Effector CD4-positive, alpha-beta T cell (primary cell): Measurements from ENCODE around the gene RTCA.
"Not testable (repeated sequence)": the region's sequence is repeated elsewhere in the genome, so short reads cannot be mapped to it uniquely, and the experiment has no call there.

Experiments
- DNase-seq: peaks from one replicate; pipeline ENCODE4 v3.0.0-alpha.2; 2020

Gene RTCA

DNA sequence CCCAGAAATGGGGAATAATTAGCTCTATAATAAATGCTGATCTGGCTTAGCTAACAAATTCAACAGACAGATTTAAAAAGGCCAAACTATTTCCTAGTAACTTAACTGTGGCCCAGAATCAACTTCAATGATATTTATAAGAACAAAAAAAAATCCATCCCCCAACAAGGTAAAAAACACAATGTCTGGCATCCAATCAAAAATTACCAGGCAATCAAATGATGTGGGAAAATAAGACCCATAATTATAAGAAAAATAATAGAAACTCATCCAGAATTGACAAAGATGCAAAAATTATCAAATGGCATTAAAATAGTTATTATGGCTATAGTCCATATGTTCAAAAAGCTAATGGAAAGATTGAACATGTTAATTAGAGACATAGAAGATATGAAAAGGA lies 43.8 kb downstream of the RTCA start:
- no peak for DNase-seq

DNA sequence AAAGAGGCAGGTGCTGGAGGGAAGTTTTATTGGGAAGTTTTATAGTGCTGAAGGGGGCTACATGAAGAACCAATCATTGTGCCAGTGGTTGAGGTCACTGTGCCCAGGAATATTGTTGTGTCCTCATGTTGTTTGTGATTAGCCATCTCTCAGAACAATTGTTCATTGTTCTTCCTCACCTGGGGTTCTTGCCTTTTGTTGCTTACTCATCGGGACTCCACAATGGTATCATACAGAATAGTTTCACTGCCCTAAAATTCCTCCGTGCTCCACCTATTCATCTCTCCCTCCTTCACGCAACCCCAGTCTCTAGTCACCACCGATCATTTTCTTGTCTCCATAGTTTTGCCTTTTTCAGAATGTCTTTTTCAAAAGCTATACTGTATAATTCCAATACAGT lies 47.4 kb downstream of the RTCA start:
- no peak for DNase-seq

DNA sequence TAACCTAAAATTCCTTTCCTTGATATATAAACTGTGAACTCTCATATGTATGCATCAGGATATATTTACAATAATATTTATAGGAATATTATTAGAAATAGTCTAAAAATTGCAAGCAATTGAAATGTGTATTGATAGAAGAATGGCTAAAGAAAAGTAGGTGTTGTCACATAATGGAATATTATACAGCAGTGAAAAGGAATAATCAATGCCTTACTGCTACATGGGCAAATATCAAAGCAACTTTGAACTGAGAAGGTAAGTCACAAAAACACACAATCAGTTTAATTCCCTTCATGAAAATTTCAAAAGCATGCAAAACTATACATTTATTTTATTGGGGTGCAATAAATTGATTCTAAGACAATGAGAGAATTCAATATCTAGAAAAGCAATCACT lies 50.6 kb downstream of the RTCA start:
- no peak for DNase-seq

DNA sequence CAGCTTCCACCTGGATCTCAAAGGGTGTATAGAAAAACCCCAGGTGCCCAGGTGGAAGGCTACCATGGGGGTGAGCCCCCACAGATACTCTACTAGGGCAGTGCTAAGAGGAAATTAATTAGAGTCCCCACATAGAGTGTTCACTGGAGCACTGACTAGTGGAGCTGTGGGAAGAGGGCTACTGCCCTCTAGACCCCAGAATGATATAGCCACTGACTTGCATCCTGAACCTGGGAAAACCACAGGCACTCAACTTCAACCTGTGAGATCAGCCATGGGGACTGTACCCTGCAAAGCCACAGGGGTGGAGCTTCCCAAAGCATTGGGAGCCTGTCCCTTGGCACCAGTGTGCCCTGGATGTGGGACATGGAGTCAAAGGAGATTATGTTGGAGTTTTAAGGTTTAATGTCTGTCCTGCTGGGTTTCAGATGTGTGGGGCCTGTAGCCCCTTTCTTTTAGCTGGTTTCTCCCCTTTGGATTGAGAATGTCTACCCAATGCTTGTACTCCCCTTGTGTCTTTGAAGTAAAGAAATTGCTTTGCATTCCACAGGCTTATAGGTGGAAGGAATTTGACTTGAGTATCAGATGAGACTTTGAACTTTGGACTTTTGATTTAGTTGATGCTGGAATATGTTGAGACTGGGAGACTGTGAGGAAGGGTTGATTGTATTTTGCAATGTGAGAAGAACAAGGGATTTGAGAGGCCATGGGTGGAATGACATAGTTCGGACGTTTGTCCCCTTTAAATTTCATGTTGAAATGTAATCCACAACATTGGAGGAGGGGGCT lies 54.5 kb downstream of the RTCA start:
- no peak for DNase-seq

DNA sequence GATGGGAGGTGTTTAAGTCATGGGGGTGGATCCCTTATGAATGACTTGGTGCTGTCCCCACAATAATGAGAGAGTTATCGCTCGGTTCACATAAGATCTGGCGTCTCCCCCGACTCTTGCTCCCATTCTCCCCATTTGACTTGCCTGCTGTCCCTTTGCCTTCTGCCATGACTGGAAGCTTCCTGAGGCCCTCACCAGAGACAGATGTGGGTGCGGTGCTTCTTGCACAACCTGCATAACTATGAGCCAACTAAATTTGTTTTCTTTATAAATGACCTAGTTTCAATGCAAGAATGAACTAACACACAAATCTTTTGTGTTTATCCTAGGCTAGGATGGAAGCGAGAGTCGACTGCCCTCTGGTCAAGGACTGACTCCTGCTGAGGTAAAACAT lies 55.1 kb downstream of the RTCA start:
- no peak for DNase-seq

DNA sequence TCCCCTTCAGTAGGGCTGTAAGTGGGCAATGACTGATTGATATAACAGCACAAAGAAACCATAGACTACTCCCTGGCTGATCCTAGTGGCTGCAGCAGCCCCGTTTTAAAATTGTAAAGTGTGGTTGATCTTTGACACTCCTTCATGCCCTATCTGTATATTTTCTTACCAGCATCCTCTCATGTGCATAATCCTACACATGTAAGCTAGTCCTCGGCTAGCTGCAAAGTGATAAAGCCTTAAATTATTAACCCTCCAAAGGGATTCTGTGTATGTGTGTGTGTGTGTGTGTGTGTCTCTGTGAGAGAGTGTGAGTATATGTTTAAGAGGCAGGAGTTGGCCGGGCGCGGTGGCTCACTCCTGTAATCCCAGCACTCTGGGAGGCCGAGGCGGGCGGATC lies 55.5 kb downstream of the RTCA start:
- no peak for DNase-seq

DNA sequence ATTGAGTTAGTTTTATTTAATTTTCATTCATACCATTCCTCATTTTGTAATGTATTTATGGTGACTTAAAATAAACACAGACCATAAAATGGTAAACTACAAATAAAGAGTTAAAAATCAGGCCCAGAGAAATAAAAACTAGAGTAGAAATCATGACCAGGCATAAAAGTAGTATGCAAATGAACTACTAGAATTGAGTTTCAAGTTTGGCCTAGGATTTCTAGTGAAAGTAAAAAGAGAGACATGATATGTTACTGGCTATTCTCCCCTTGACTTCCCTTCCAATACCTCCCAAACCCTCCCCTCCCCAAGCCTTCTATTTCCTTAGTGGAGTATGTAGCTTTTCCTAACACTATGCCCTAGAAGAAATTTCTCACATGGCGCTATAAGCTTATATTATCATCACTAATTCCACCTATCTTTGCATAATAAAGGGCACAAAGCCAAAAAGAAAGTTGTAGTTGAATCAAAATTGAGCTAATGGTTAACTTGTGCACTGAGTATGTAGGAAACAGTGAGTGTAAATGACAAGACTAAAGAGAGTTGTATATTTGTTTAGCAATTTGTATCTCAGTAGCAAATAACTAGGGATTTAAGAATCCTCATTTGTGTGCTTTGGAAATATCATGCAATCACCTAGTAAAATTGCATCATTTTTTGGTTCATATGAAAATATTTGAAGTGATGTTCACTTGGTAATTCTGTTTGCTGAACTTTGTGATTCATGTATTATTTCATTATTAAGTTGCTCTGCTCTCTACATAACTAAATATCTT lies 56.6 kb downstream of the RTCA start:
- no peak for DNase-seq

DNA sequence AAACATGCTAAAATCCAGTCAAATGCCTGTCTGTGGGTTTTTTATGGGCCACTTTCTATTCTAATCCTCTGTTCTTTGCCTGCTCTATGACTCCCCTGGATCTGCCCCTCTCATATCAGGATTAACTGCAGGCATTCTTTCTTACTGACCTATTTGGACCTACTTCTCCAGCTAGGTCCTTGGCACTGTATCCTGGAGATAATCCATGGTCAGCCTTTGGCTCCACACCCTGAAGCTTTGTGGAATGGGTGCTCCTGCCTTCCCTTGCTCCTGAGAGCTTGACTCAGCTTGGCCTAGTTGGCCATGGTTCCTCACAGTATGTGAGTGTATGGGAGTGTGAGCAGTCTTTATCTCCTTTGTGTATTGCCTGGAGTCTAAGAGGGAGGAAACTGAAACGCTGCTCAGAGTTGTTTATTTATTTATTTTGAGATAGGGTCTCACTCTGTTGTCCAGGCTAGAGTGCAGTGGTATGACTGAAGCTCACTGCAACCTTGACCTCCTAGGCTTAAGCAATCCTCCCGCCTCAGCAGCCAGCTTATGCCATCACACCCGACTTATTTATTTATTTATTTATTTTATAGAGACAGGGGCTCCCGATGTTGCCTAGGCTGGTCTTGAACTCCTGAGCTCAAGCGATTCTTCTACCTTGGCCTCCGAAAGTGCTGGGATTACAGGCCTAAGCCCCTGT lies 57.5 kb downstream of the RTCA start:
- DNase-seq = no peak

DNA sequence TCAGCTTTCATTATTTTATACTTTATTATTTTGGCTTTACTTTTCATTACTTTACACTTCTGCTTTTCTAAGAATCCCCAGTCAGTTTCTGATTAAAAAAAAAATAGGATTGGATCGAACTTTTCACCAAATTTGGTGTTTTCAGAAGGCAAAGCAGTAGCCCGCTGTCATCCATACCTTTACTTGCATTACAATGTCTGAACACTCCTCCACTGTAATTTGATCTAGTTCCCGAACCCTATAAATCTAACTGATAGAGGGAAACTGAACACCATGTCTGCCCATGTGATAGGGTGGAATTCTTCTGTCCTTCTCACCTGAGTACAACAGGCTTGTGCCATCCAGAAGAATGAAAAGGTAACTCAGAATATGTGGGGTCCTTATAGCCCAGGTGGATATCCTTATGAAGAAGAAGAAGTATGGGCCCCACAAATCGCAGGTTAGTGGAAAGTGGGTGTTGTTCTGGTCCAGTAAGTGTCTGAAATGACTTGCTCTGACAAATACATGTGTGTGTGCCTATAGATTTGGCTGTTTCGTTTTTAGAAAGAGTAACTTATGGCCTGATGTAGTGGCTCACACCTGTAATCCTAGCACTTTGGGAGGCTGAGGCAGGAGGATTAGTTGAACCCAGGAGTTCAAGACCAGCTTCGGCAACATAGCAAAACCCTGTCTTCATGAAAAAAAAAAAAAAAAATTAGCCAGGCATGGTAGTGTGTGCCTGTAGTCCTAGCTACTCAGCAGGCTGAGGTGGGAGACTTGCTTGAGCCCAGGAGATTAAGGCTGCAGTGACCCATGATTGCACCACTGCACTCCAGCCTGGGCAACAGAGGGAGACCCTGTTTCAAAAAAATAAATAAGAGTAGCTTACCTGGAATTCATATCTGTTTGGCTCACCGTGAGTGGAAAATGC lies 59.7 kb downstream of the RTCA start:
- no peak for DNase-seq

DNA sequence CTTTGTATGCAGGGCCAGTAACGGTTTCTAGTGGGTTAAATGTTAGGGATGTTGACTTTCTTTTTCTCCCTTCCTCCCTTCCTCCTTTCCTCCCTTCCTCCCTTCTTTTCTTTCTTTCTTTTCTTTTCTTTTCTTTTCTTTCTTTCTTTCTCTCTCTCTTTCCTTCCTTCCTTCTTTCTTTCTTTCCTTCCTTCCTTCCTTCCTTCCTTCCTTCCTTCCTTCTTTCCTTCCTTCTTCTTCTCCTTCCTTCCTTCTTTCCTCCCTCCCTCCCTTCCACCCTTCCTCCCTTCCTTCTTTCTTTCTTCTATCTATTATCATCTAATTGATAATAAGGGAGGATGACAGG lies 60.3 kb downstream of the RTCA start:
- not testable (repeated sequence) for DNase-seq

DNA sequence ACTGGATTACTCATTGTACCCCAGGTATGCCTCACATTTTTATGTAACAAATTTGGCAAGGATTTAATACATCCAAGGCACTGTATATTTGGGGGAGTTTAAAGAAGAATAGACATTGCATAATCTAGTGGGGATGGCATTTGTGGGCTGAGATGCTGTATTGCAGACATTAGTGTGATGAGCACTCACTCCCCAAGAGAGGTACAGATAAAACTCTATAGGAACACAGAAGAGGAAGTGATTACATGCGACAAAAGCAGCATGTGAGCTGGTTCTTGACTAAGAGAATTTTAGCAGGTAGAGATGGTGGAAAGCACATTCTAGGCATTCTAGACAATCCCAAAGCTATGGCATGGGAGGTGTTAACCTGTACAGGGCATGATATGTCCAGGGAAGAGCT lies 62.1 kb downstream of the RTCA start:
- DNase-seq = no peak

DNA sequence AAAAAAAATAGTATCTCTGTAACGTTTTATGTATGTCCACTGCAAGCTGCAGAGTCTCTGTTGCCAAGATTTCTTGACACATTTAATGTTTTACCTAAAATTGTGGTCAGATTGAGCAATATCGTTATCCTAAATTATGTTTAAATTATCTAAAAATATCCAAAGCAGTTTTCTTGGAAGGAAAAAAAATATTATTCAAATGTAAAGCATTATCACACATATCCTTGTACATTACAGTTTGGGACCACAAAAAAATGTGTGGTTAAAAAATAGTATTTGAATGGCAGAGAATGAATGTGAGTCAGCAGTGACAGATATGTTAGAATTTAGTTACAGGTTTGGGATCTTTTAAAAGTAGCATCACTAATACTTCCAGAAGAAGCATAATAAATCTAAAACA lies 65.1 kb downstream of the RTCA start:
- not testable (repeated sequence) for DNase-seq

DNA sequence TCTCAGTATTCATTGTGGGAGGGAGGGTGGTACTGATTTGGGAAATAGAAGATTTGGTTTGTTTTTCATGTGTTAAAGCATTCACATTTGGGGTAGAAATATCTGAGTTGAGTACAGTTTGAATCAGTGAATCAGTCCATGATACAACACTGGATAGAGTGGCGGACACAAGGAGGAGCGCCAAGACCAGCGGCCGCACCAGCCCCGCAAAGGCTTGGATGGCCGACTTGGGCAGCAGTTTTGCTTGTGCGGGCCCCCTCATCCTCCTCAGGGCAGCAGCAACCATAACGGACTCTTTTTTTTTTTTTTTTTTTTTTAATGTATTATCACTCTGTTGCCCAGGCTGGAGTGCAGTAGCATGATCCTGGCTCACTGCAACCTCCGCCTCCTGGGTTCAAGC lies 66.3 kb downstream of the RTCA start:
- no peak for DNase-seq

DNA sequence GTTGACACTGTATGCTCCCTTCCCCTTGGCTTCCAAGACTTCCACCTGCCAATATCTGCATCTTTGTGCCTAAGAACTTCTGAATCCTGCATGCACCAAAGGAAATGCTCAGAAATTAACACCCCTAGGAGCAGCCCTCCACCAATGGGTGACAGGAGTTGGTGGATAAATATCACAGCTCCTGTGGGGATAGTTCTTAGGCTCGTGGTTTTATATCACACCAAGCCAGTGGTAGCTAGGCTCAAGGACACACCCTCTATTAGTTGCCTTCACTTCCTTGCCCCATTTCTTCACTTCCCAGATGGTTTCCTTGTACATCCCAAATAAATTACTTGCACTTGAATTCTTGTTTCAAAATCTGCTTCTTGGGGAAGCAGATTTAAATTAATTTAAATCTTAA lies 69.4 kb downstream of the RTCA start:
- no peak for DNase-seq

DNA sequence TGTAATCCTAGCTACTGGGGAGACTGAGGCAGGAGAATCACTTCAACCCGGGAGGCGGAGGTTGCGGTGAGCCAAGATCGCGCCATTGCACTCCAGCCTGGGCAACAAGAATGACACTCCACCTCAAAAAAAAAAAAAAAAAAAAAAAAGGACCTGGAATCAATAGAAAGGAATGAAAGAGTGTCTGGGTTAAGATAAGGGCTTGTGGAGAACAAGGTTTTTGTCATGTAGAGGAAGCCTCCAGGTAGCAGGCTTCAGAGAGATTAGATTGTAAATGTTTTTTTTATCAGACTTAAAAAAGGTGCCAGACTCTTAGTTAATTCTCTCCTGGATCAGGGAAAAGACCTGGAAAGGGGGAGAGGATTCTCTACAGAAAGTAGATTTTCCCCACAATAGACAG lies 71.9 kb downstream of the RTCA start:
- DNase-seq = not testable (repeated sequence)

DNA sequence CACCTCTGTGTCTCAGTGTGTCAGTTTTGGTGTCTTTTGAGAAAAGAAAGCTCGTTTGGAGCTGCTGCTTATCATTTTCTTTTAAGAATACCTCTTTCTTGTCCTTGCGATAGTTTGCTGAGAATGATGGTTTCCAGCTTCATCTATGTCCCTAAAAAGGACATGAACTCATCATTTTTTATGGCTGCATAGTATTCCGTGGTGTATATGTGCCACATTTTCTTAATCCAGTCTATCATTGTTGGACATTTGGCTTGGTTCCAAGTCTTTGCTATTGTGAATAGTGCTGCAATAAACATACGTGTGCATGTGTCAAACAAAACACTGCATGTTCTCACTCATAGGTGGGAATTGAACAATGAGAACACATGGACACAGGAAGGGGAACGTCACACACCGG lies 73.7 kb downstream of the RTCA start:
- DNase-seq = not testable (repeated sequence)

DNA sequence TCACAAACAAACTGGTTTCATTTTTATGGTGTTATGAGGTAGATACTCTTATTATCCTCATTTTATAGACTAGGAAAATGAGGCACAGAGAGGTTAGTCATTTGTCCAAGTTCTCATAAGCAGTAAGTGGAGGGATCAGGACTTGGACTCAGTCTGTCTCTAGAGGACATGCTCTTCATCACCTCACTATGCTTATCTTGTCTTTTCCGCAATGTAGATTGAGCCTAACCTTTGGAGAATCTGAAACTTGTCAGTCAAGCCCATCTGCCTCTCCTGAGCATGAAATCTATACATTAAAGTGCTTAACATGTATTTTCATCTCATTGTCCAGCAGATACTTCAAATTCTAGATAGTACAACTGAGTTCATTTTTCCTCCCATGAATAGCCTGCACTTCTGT lies 74.5 kb downstream of the RTCA start:
- no peak for DNase-seq

DNA sequence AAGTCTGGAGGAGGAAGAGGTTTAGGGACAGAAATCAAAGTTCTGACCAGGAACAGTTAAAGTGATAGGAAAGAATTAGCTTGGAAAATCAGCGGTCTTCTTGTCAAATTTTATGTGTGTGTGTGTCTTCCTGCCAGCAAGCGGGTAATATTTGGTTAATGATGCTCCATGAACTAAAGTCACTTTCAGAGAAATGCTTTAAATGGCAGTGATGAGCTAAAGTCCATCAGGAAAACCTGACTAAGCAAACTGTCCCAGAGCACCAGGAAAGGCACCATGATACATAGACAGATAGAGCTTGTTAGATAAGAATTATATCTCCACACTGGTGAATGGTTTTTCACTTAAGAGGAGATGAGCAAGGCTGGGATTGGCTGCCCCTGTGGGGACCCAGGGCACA lies 76.3 kb downstream of the RTCA start:
- DNase-seq = no peak
